ENCODE data around the gene MDGA2. TPM values are rescaled to one million over a fixed set of nuclear protein-coding genes. Genes with fewer than 3 reads are reported as not detected.

MDGA2 gene
- total RNA-seq, 1 experiment from 2014 or later = not detected

GRCh38 chr14:47606566-47606965 is 68.8 kb downstream of the MDGA2 start:
- H3K9me3 ChIP-seq (ENCODE audit: insufficient read depth, low read depth) = no peaks in the 10 kb centered on the region; the same call in 1 of the 2 replicates
- no TSS peak for BruUV-seq (replicated peaks)
- TF ChIP-seq EZH2 (IDR thresholded peaks at IDR 0.05; ENCODE audit: low read depth) = no peak
- no peak for TF ChIP-seq CTCF (conservative IDR thresholded peaks at IDR 0.05)
- no peaks in the 10 kb centered on the region for H4K20me1 ChIP-seq (ENCODE audit: insufficient read depth)
- H3F3A ChIP-seq (ENCODE audit: insufficient read depth, low read depth) = no peaks in the 10 kb centered on the region
- no peak overlapping the region for H3K4me2 ChIP-seq
- H3K79me2 ChIP-seq (ENCODE audit: low read depth) = no peaks in the 10 kb centered on the region
- H3K27ac ChIP-seq = no peak overlapping the region
- CTCF ChIA-PET = no interaction called here
- DNase-seq = no peak
- no peaks in the 10 kb centered on the region for H3K36me3 ChIP-seq (ENCODE audit: low read depth)
- no peaks in the 10 kb centered on the region for H3K27me3 ChIP-seq (ENCODE audit: insufficient read depth, low read depth)
- POLR2A ChIA-PET (ENCODE audit: unreplicated experiment) = no interaction called here
- H3K4me1 ChIP-seq (replicated peaks; ENCODE audit: insufficient read depth) = no peaks in the 10 kb centered on the region
- H3K4me3 ChIP-seq = no peak overlapping the region
- intact Hi-C loops (cut with micrococcal nuclease; ENCODE audit: unreplicated experiment) = no loop called here
- no peaks in the 10 kb centered on the region for H3K9me2 ChIP-seq (ENCODE audit: insufficient read depth)
- H2AFZ ChIP-seq = no peak overlapping the region

- CTCF ChIA-PET = interaction anchor here (0.6 kb wide), 1 partner anchor 40 kb away, joined by 3 read pairs; no protein-coding TSS in a partner anchor
- H3K4me2 ChIP-seq = no peak overlapping the region
- no peaks in the 10 kb centered on the region for H3K27me3 ChIP-seq (ENCODE audit: insufficient read depth, low read depth)
- intact Hi-C loops (cut with micrococcal nuclease; ENCODE audit: unreplicated experiment) = no loop called here
- BruUV-seq (replicated peaks) = no TSS peak
- H3K36me3 ChIP-seq (ENCODE audit: low read depth) = no peaks in the 10 kb centered on the region
- DNase-seq = no peak
- H2AFZ ChIP-seq = no peak overlapping the region
- H3K4me3 ChIP-seq = no peak overlapping the region
- H3K27ac ChIP-seq = no peak overlapping the region
- H3K4me1 ChIP-seq (replicated peaks; ENCODE audit: insufficient read depth) = no peaks in the 10 kb centered on the region
- no peaks in the 10 kb centered on the region for H3K79me2 ChIP-seq (ENCODE audit: low read depth)
- POLR2A ChIA-PET (ENCODE audit: unreplicated experiment) = no interaction called here
- no peaks in the 10 kb centered on the region for H4K20me1 ChIP-seq (ENCODE audit: insufficient read depth)
- no peaks in the 10 kb centered on the region for H3K9me3 ChIP-seq (ENCODE audit: insufficient read depth, low read depth)
- TF ChIP-seq CTCF (conservative IDR thresholded peaks at IDR 0.05) (no peak), EZH2 (IDR thresholded peaks at IDR 0.05; ENCODE audit: low read depth) (no peak)
- H3F3A ChIP-seq (ENCODE audit: insufficient read depth, low read depth) = no peaks in the 10 kb centered on the region
- no peaks in the 10 kb centered on the region for H3K9me2 ChIP-seq (ENCODE audit: insufficient read depth)
Observed at GRCh38 chr14:47596860-47597259, 78.5 kb downstream of the MDGA2 start.

- Histone ChIP-seq H3K4me1 (replicated peaks; ENCODE audit: insufficient read depth) (no peaks in the 10 kb centered on the region), H4K20me1 (ENCODE audit: insufficient read depth) (no peaks in the 10 kb centered on the region), H3K9me3 (ENCODE audit: insufficient read depth, low read depth) (no peaks in the 10 kb centered on the region), H3K4me3 (no peak overlapping the region), H3K36me3 (ENCODE audit: low read depth) (no peaks in the 10 kb centered on the region), H3K27me3 (ENCODE audit: insufficient read depth, low read depth) (no peaks in the 10 kb centered on the region), H3F3A (ENCODE audit: insufficient read depth, low read depth) (no peaks in the 10 kb centered on the region), H3K27ac (no peak overlapping the region), H3K4me2 (no peak overlapping the region), H3K79me2 (ENCODE audit: low read depth) (no peaks in the 10 kb centered on the region), H3K9me2 (ENCODE audit: insufficient read depth) (no peaks in the 10 kb centered on the region), H2AFZ (no peak overlapping the region)
- POLR2A ChIA-PET (ENCODE audit: unreplicated experiment) = no interaction called here
- BruUV-seq (replicated peaks) = no TSS peak
- DNase-seq = no peak
- TF ChIP-seq CTCF (conservative IDR thresholded peaks at IDR 0.05) (no peak), EZH2 (IDR thresholded peaks at IDR 0.05; ENCODE audit: low read depth) (no peak)
- CTCF ChIA-PET = no interaction called here
- intact Hi-C loops (cut with micrococcal nuclease; ENCODE audit: unreplicated experiment) = no loop called here
Observed at GRCh38 chr14:47596232-47596631, 79.2 kb downstream of the MDGA2 start.
